ENCODE data around the gene PXDN. TPM values are rescaled to one million over a fixed set of nuclear protein-coding genes. Genes with fewer than 3 reads are reported as not detected.

PXDN gene
- total and polyA plus RNA-seq, 10 of the 15 experiments (the other 5 are each of a cell fraction or from before 2014, with no cell fraction given), result 0.12 to 0.69 (median 0.23) TPM; not detected in 5

- 35% methylated on average over 24 of the region's 24 CpGs for WGBS (ENCODE audit: insufficient coverage, insufficient replicate concordance, low lambda C conversion rate, missing lambda C conversion rate)
- CTCF ChIA-PET, result no interaction called here
- RAD21 ChIA-PET (ENCODE audit: unreplicated experiment), result no interaction called here
- DNase-seq (ENCODE audit: low read depth, low spot score) (no peak), FAIRE-seq (no peak), ATAC-seq (no peak)
- H2AFZ ChIP-seq (ENCODE audit: control insufficient read depth, low read depth, low read length), result no peak overlapping the region
- in situ Hi-C loops (cut with MboI) (no loop called here), intact Hi-C loops (cut with micrococcal nuclease; ENCODE audit: unreplicated experiment) (no loop called here)
- no peak for TF ChIP-seq PML (IDR thresholded peaks at IDR 0.05; ENCODE audit: low read length)
- TF ChIP-seq MYB (IDR thresholded peaks at IDR 0.05; ENCODE audit: borderline replicate concordance, low read depth, low read length), result no peak
- TF ChIP-seq NFIC (IDR thresholded peaks at IDR 0.05; ENCODE audit: low read depth, low read length), result no peak
- TF ChIP-seq, protein P1, sequence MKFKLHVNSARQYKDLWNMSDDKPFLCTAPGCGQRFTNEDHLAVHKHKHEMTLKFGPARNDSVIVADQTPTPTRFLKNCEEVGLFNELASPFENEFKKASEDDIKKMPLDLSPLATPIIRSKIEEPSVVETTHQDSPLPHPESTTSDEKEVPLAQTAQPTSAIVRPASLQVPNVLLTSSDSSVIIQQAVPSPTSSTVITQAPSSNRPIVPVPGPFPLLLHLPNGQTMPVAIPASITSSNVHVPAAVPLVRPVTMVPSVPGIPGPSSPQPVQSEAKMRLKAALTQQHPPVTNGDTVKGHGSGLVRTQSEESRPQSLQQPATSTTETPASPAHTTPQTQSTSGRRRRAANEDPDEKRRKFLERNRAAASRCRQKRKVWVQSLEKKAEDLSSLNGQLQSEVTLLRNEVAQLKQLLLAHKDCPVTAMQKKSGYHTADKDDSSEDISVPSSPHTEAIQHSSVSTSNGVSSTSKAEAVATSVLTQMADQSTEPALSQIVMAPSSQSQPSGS (IDR thresholded peaks at IDR 0.05; ENCODE audit: low read length), result no peak
- no peaks in the 10 kb centered on the region for H3K36me3 ChIP-seq (ENCODE audit: control insufficient read depth in 2 of 2, insufficient read depth in 2 of 2, low read length in 1 of 2)
- no peaks in the 10 kb centered on the region; a peak in 1 of 4 replicates for H3K27me3 ChIP-seq (replicated peaks in 1 of 2; ENCODE audit: control insufficient read depth in 2 of 2, insufficient read depth in 2 of 2, low read length in 1 of 2)
- H4K20me1 ChIP-seq (ENCODE audit: control insufficient read depth, insufficient read depth), result no peaks in the 10 kb centered on the region
- POLR2A ChIA-PET, result no interaction called here
- H3K79me2 ChIP-seq (ENCODE audit: control insufficient read depth, insufficient read depth, low read length), result no peaks in the 10 kb centered on the region
- H3K9me3 ChIP-seq (replicated peaks; ENCODE audit: control insufficient read depth, insufficient read depth, low read length), result no peaks in the 10 kb centered on the region
- H3K4me3 ChIP-seq, result no peak overlapping the region
- SMC1A ChIA-PET (ENCODE audit: uncharacterized antibody, unreplicated experiment), result no interaction called here
- no peaks in the 10 kb centered on the region for H3K4me1 ChIP-seq (ENCODE audit: control insufficient read depth, insufficient read depth, low read length)
- no peak overlapping the region for H3K9ac ChIP-seq (ENCODE audit: control insufficient read depth, insufficient read depth, low read length)
- H3K4me2 ChIP-seq (ENCODE audit: control insufficient read depth, insufficient read depth), result no peak overlapping the region
- BruUV-seq (replicated peaks), result no TSS peak
- H3K27ac ChIP-seq (ENCODE audit: control insufficient read depth, insufficient read depth), result no peak overlapping the region
Measured at GRCh38 chr2:1740716-1741589, 3.4 kb downstream of the PXDN start.

All from GM12878 (cell line).